Astrocyte of the spinal cord (primary cell): ENCODE results near the gene ASAP3.

Source experiments
- DNase-seq: peaks from one replicate; pipeline ENCODE4 v3.0.0; 2011; ENCODE audit warnings: low read depth, low spot score
- H3K4me3 ChIP-seq: 2 replicates; pipeline ENCODE4 v1.5.1; 2011; ENCODE audit warnings: low read depth, mild to moderate bottlenecking, low read length, moderate library complexity
- in situ Hi-C: cut with HindIII; loops from 2 replicates; pipeline ENCODE4 v1.10.0; 2017; ENCODE audit warnings: low sequenced_read_pairs
- TF ChIP-seq, protein P1 (sequence below): IDR thresholded peaks from 2 replicates; pipeline ENCODE4 v1.5.1; 2012; ENCODE audit warnings: low read depth, mild to moderate bottlenecking, low read length, inconsistent platforms

Gene ASAP3

DNA sequence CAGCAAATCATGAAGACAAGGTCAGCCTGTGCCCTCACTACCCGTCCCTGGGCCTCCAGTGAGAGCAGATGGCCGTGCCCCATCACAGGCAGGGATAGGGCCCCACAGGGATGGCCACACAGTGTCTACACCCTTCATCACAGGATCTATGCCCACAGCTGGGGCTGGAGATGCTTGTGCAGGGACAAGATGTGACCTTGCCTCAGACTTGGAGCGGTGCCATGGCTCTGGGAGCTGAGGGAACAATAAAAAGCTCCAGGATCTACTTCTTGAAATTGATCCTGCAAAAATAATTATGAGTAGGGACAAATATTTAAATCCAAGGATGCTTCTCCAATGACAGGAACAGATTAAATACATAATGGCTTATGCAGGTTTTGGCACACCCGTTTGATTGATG, 34.0 kb downstream of the ASAP3 start:
- in situ Hi-C loops = no loop called here
- TF ChIP-seq, protein P1, sequence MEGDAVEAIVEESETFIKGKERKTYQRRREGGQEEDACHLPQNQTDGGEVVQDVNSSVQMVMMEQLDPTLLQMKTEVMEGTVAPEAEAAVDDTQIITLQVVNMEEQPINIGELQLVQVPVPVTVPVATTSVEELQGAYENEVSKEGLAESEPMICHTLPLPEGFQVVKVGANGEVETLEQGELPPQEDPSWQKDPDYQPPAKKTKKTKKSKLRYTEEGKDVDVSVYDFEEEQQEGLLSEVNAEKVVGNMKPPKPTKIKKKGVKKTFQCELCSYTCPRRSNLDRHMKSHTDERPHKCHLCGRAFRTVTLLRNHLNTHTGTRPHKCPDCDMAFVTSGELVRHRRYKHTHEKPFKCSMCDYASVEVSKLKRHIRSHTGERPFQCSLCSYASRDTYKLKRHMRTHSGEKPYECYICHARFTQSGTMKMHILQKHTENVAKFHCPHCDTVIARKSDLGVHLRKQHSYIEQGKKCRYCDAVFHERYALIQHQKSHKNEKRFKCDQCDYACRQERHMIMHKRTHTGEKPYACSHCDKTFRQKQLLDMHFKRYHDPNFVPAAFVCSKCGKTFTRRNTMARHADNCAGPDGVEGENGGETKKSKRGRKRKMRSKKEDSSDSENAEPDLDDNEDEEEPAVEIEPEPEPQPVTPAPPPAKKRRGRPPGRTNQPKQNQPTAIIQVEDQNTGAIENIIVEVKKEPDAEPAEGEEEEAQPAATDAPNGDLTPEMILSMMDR = no peak
- H3K4me3 ChIP-seq = no peak overlapping the region
- no peak for DNase-seq

- DNase-seq = no peak
- in situ Hi-C loops = no loop called here
- TF ChIP-seq, protein P1 = no peak
- no peak overlapping the region for H3K4me3 ChIP-seq
These were observed 34.7 kb downstream of the ASAP3 start for GRCh38 chr1:23449306-23449705.

GRCh38 chr1:23448846-23449245, 35.1 kb downstream of the ASAP3 start:
- TF ChIP-seq, protein P1 = no peak
- in situ Hi-C loops = no loop called here
- H3K4me3 ChIP-seq = no peak overlapping the region
- DNase-seq = no peak

GRCh38 chr1:23446661-23447310, 37.2 kb downstream of the ASAP3 start:
- TF ChIP-seq, protein P1 = no peak
- in situ Hi-C loops = no loop called here
- no peak for DNase-seq
- H3K4me3 ChIP-seq = no peak overlapping the region

GRCh38 chr1:23444596-23445390, 39.2 kb downstream of the ASAP3 start:
- in situ Hi-C loops = no loop called here
- TF ChIP-seq, protein P1 = no peak
- H3K4me3 ChIP-seq = no peak overlapping the region
- no peak for DNase-seq

DNA sequence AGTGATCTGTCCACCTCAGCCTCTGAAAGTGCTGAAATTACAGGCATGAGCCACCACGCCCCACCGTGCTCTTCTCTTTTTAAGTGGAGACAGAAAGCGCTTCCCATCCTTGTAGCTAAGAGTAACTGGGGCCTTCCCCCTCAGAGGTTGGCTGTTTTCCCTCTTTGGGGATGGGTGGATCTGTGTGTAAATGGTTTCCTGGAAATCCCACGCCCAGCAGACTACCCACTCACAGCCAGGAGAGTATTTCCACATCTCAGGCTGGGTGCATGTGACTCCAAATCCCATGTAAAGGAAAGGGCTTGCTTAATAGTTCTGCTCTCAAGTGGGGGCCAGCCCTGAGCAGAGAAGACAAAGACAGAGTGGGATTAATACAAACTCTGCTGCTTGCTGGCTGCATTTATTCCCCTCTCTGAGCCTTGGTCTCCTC, 39.9 kb downstream of the ASAP3 start:
- no peak overlapping the region for H3K4me3 ChIP-seq
- TF ChIP-seq, protein P1 = no peak
- DNase-seq = no peak
- in situ Hi-C loops = no loop called here
